Ishikawa (cell line): Measurements from ENCODE around the gene RPL12.

ENCODE experiments used
- EP300 ChIP-seq: IDR thresholded peaks from 2 replicates; pipeline ENCODE4 v1.6.1; 2012; ENCODE audit warnings: borderline replicate concordance
- NFIC ChIP-seq: IDR thresholded peaks from 2 replicates; pipeline ENCODE4 v1.6.1; 2012
- TAF1 ChIP-seq: IDR thresholded peaks from 2 replicates; pipeline ENCODE4 v1.6.1; 2012; ENCODE audit warnings: low read depth, mild to moderate bottlenecking
- YY1 ChIP-seq: IDR thresholded peaks from 2 replicates; pipeline ENCODE4 v1.6.1; 2012; ENCODE audit warnings: low read depth
- TF ChIP-seq, protein P1 (sequence below): IDR thresholded peaks from 2 replicates; pipeline ENCODE4 v1.6.1; 2012; ENCODE audit warnings: low read depth, mild to moderate bottlenecking

DNA sequence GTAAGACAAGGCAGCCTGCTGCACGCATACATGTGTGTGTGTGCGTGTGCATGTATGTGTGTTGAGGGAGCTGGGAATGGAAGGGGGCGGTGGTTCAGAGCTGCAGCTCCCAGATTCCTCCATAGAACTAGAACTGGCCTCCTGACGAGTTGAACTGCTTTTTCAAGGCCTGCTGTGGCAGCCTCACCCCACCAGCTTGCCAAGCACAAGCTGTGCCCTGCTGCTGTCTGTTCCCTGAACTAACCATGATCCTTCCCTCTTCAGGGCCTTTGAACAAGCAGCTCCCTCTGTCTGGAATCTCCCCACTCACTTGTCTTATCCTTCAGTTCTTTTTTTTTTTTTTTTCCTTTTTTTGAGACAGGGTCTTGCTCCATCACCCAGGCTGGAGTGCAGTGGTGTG lies 22.7 kb upstream of the RPL12 start:
- no peak for TF ChIP-seq NFIC
- TF ChIP-seq YY1, result no peak
- TF ChIP-seq TAF1, result no peak
- TF ChIP-seq EP300, result no peak
- TF ChIP-seq, protein P1, sequence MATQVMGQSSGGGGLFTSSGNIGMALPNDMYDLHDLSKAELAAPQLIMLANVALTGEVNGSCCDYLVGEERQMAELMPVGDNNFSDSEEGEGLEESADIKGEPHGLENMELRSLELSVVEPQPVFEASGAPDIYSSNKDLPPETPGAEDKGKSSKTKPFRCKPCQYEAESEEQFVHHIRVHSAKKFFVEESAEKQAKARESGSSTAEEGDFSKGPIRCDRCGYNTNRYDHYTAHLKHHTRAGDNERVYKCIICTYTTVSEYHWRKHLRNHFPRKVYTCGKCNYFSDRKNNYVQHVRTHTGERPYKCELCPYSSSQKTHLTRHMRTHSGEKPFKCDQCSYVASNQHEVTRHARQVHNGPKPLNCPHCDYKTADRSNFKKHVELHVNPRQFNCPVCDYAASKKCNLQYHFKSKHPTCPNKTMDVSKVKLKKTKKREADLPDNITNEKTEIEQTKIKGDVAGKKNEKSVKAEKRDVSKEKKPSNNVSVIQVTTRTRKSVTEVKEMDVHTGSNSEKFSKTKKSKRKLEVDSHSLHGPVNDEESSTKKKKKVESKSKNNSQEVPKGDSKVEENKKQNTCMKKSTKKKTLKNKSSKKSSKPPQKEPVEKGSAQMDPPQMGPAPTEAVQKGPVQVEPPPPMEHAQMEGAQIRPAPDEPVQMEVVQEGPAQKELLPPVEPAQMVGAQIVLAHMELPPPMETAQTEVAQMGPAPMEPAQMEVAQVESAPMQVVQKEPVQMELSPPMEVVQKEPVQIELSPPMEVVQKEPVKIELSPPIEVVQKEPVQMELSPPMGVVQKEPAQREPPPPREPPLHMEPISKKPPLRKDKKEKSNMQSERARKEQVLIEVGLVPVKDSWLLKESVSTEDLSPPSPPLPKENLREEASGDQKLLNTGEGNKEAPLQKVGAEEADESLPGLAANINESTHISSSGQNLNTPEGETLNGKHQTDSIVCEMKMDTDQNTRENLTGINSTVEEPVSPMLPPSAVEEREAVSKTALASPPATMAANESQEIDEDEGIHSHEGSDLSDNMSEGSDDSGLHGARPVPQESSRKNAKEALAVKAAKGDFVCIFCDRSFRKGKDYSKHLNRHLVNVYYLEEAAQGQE, result no peak
